ENCODE data around the gene SSBP2.

- no peak for TF ChIP-seq CTCF (IDR thresholded peaks at IDR 0.05)
- TF ChIP-seq POLR2A (IDR thresholded peaks at IDR 0.05), result no peak
Observed at GRCh38 chr5:81724108-81724507, 26.8 kb downstream of the SSBP2 start.

All from prostate gland (tissue), 2 donors.